ENCODE data around the gene IFNK. TPM values are rescaled to one million over a fixed set of nuclear protein-coding genes. Genes with fewer than 3 reads are reported as not detected.

The IFNK gene
- total and polyA plus RNA-seq, 12 donors, result not detected

- Histone ChIP-seq H3K36me3 (no peaks in the 10 kb centered on the region), H3K4me3 (no peak overlapping the region), H3K27me3 (no peaks in the 10 kb centered on the region), H3K4me1 (no peaks in the 10 kb centered on the region), H3K9me3 (no peaks in the 10 kb centered on the region), H3K27ac (no peak overlapping the region)
- TF ChIP-seq CTCF (IDR thresholded peaks at IDR 0.05), result no peak
- ATAC-seq, result no peak
- WGBS, 2 donors, result 53 to 82% methylated on average over 5 of the region's 5 CpGs
- intact Hi-C loops (cut with DNase I), result no loop called here
- DNase-seq, result no peak
Observed at GRCh38 chr9:27487128-27487640, 36.9 kb upstream of the IFNK start.

GRCh38 chr9:27487927-27488326 is 36.2 kb upstream of the IFNK start:
- no peak overlapping the region for H3K27ac ChIP-seq
- WGBS, 2 donors, result 93 to 95% methylated on average over 1 of the region's 1 CpG
- no peaks in the 10 kb centered on the region for H3K9me3 ChIP-seq
- ATAC-seq (no peak), DNase-seq (no peak)
- TF ChIP-seq CTCF (IDR thresholded peaks at IDR 0.05), result no peak
- no peak overlapping the region for H3K4me3 ChIP-seq
- intact Hi-C loops (cut with DNase I), result loop anchor here in 1 of 10 donors (1.0 kb wide), 1 partner anchor 37 kb away; no protein-coding TSS in a partner anchor
- no peaks in the 10 kb centered on the region for H3K4me1 ChIP-seq
- H3K36me3 ChIP-seq, result no peaks in the 10 kb centered on the region
- H3K27me3 ChIP-seq, result no peaks in the 10 kb centered on the region

- no peak for DNase-seq
- Histone ChIP-seq H3K36me3 (no peaks in the 10 kb centered on the region), H3K9me3 (no peaks in the 10 kb centered on the region), H3K4me1 (no peaks in the 10 kb centered on the region), H3K27me3 (no peaks in the 10 kb centered on the region), H3K4me3 (no peak overlapping the region), H3K27ac (no peak overlapping the region)
- intact Hi-C loops (cut with DNase I), result no loop called here
- 90 to 91% methylated on average over 5 of the region's 5 CpGs for WGBS, 2 donors
- no peak for ATAC-seq
- no peak for TF ChIP-seq CTCF (IDR thresholded peaks at IDR 0.05)
Observed at GRCh38 chr9:27489087-27489876, 34.8 kb upstream of the IFNK start.

- no peak for TF ChIP-seq CTCF (IDR thresholded peaks at IDR 0.05)
- no peak for DNase-seq
- Histone ChIP-seq H3K4me1 (peaks cover 0 to 14% (median 7%) of the 10 kb centered on the region in 9 donors), H3K27ac (no peak overlapping the region), H3K36me3 (no peaks in the 10 kb centered on the region), H3K9me3 (no peaks in the 10 kb centered on the region), H3K4me3 (no peak overlapping the region), H3K27me3 (no peaks in the 10 kb centered on the region)
- WGBS, 2 donors, result 60 to 64% methylated on average over 1 of the region's 1 CpG
- intact Hi-C loops (cut with DNase I), result no loop called here
- no peak for ATAC-seq
Observed at GRCh38 chr9:27491154-27491553, 32.9 kb upstream of the IFNK start.
